ENCODE data around the gene RPL39.
"Not testable (repeated sequence)": the region's sequence is repeated elsewhere in the genome, so short reads cannot be mapped to it uniquely, and the experiment has no call there.

The RPL39 gene

GRCh38 chrX:119762718-119763117 is 28.7 kb downstream of the RPL39 start:
- DNase-seq (ENCODE audit: low read depth): no peak

GRCh38 chrX:119760026-119760877 is 31.2 kb downstream of the RPL39 start:
- DNase-seq (ENCODE audit: low read depth): no peak

- DNase-seq (ENCODE audit: low read depth): no peak
Observed at GRCh38 chrX:119759248-119759766, 32.1 kb downstream of the RPL39 start.

GRCh38 chrX:119758731-119759247 is 32.6 kb downstream of the RPL39 start:
- DNase-seq (ENCODE audit: low read depth): no peak

GRCh38 chrX:119757979-119758730 is 33.3 kb downstream of the RPL39 start, which contains the start of gene SOWAHD:
TSS of gene SOWAHD (plus strand) at chrX:119758588. CDS start at chrX:119758668, 80 bp downstream.
- no peak for DNase-seq (ENCODE audit: low read depth)

GRCh38 chrX:119757646-119757978 is 33.8 kb downstream of the RPL39 start:
- DNase-seq (ENCODE audit: low read depth): no peak

- no peak for DNase-seq (ENCODE audit: low read depth)
Observed at GRCh38 chrX:119756926-119757635, 34.3 kb downstream of the RPL39 start.

- no peak for DNase-seq (ENCODE audit: low read depth)
Observed at GRCh38 chrX:119755981-119756533, 35.4 kb downstream of the RPL39 start.

GRCh38 chrX:119753639-119754257 is 37.7 kb downstream of the RPL39 start:
- DNase-seq (ENCODE audit: low read depth): peak; percentile 31

GRCh38 chrX:119753001-119753400 is 38.4 kb downstream of the RPL39 start:
- DNase-seq (ENCODE audit: low read depth): no peak

GRCh38 chrX:119750751-119751150 is 40.7 kb downstream of the RPL39 start:
- DNase-seq (ENCODE audit: low read depth): not testable (repeated sequence)

- not testable (repeated sequence) for DNase-seq (ENCODE audit: low read depth)
Observed at GRCh38 chrX:119750131-119750530, 41.3 kb downstream of the RPL39 start.

- no peak for DNase-seq (ENCODE audit: low read depth)
Observed at GRCh38 chrX:119745283-119745848, 46.1 kb downstream of the RPL39 start.

GRCh38 chrX:119738742-119739141 is 52.7 kb downstream of the RPL39 start:
- DNase-seq (ENCODE audit: low read depth): no peak

All from stimulated activated CD4-positive, alpha-beta T cell treated with anti-CD3 and anti-CD28 coated beads, Interleukin-2, amount 100 ng/mL, for 4 hours (primary cell).